Heart left ventricle (tissue), 16 donors: Measurements from ENCODE around the gene CAMTA1. TPM values are rescaled to one million over a fixed set of nuclear protein-coding genes. Genes with fewer than 3 reads are reported as not detected.

ENCODE experiments used
- ATAC-seq, 4 donors: fragments of 200-7000 bp; cut with Tn5 transposase; one replicate each; pipeline ENCODE4 v1.9.1; 2020 to 2022; ENCODE audit warnings: moderate library complexity in 4 of 4, mild to moderate bottlenecking in 3 of 4, moderate number of reproducible peaks in 1 of 4
- DNase-seq, 5 donors: peaks; one replicate each; pipeline ENCODE4 v3.0.0-alpha.2; 2020
- H3K27ac ChIP-seq, 12 donors: fragments of 200-600 bp; sonication (generic) in 4 of 12; one replicate each; pipeline versions ENCODE4 v1.5.0 to v1.8.0; 2016 to 2022; ENCODE audit warnings: mild to moderate bottlenecking in 2 of 12
- H3K27me3 ChIP-seq, 9 donors: fragments of 200-600 bp; sonication (generic) in 2 of 9; one replicate each; pipeline versions ENCODE4 v1.5.1 to v1.8.0; 2016 to 2022; ENCODE audit warnings: mild to moderate bottlenecking in 3 of 9
- H3K36me3 ChIP-seq, 9 donors: fragments of 200-600 bp; sonication (generic) in 2 of 9; one replicate each; pipeline versions ENCODE4 v1.5.0 to v1.8.0; 2018 to 2022; ENCODE audit warnings: mild to moderate bottlenecking in 2 of 9
- H3K4me1 ChIP-seq, 12 donors: fragments of 200-600 bp; sonication (generic) in 4 of 12; one replicate each; pipeline versions ENCODE4 v1.5.0 to v1.8.0; 2016 to 2022; ENCODE audit warnings: mild to moderate bottlenecking in 3 of 12
- H3K4me3 ChIP-seq, 12 donors: fragments of 200-600 bp; sonication (generic) in 4 of 12; one replicate each; pipeline versions ENCODE4 v1.5.0 to v1.8.0; 2017 to 2022; ENCODE audit warnings: mild to moderate bottlenecking in 9 of 12, moderate library complexity in 4 of 12
- H3K9me3 ChIP-seq, 12 donors: fragments of 200-600 bp; sonication (generic) in 4 of 12; one replicate each; pipeline versions ENCODE4 v1.5.0 to v1.8.0; 2016 to 2022; ENCODE audit warnings: mild to moderate bottlenecking in 1 of 12
- POLR2A ChIP-seq, 2 donors: fragments of 450-650 bp; IDR thresholded peaks; one replicate each; pipeline ENCODE4 v1.6.1; 2017; ENCODE audit warnings: antibody characterized with exemption in 2 of 2, mild to moderate bottlenecking in 2 of 2, moderate library complexity in 2 of 2
- WGBS, 4 donors: extraction: QIAGEN DNeasy Blood & Tissue Kit in 2 of 4; methylation state at CpG; one replicate each; pipeline versions ENCODE4 v1.1.5 to v1.1.7; 2013 to 2018; 5-methylcytosine and 5-hydroxymethylcytosine counted together
- intact Hi-C, 10 donors: fragments of 100-400 bp; cut with DNase I; formaldehyde crosslinking; loops; one replicate each; pipeline versions ENCODE4 v1.11.1 to v1.14.2; 2022
- polyA plus RNA-seq, 2 donors: library from polyadenylated mRNA; stranded (reverse); fragments of 200-250 nt; gene quantifications; one replicate each; pipeline ENCODE4 v1.2.3, GENCODE V29; 2013
- total RNA-seq, 9 donors: library from RNA; depleted of rRNA in 2 of 9; stranded (reverse); fragments of >200 nt in 2 of 9; fragmentation: NEBNext Ultra II Directional in 3 of 9; extraction: Animal tissue kit (Norgen Biotek cat#: 25700) in 3 of 9; gene quantifications; one replicate each; pipeline versions ENCODE4 v1.1.0 to v1.2.4, GENCODE V29; 2016 to 2023
- TF ChIP-seq, protein P1 (sequence below), 12 donors: fragments of 200-600 bp; sonication (generic) in 4 of 12; IDR thresholded peaks; one replicate each; pipeline versions ENCODE4 v1.5.0 to v1.8.0; 2018 to 2022; ENCODE audit warnings: antibody characterized with exemption in 12 of 12, mild to moderate bottlenecking in 5 of 12
- donor health status: ischemic (EF 13 %, LVEDD 7.1; RV severe dilation, severe dysfunction).
- donor health status: healthy with polysubstance abuse.
- donor health status: DM: no; HTN: yes; CAD: no.
- donor health status: DM: no; HTN: no; CAD: no.
- donor health status: ischemic (EF 25% LVEDD 6.9; RV normal size, moderate dysfunction).
- donor health status: ischemic (EF 25% LVEDD 5.7; RV mildly dilated, moderate dysfunction).
- donor health status: healthy.
- donor health status: DM: yes; HTN: yes; CAD: no.
- donor health status: ischemic (EF 35%, LVEDD 5.7; RV mildly dilated, moderate dysfunction).
- donor health status: nonischemic (EF 11% LVEDD 7.7; RV severe dilation, severe dysfunction).
- donor health status: DM: yes; HTN: yes; CAD: no.
- donor health status: PGD.
- donor health status: ischemic (EF 29% LVEDD 5.4; RV normal size, mild dysfunction).
- donor health status: nonischemic (EF 23%, LVEDD 6.1; RV moderate dilation, normal function).

Gene CAMTA1
- total and polyA plus RNA-seq, 11 donors = 114 to 303 (median 137) TPM

DNA sequence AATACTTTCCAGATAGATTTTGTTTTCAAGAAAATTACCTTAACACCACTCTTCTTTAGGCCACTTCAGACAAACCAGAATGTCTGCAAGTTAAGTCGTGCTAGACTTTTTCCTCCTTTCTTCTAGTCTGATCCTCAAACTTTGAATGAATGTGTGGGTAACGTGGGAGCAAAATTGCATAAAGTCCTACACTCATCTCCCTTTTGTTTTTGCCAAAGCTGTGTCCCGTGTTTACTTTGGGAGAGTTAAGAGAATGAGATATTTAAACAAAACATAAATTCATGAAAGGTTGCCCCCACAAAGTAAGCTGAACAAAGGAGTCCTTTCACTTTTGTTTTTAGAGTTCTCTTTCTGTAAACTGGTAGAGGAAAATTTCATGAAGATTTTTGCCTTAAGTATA lies 969.0 kb downstream of the CAMTA1 start:
- Histone ChIP-seq H3K36me3 (peaks cover 0 to 12% (median 3%) of the 10 kb centered on the region in 9 donors), H3K9me3 (no peaks in the 10 kb centered on the region), H3K4me1 (peaks cover 0 to 19% (median 0%) of the 10 kb centered on the region in 12 donors), H3K4me3 (no peak overlapping the region), H3K27ac (no peak overlapping the region), H3K27me3 (no peaks in the 10 kb centered on the region)
- 84 to 91% (median 88%) methylated on average over 3 of the region's 3 CpGs for WGBS, 4 donors
- TF ChIP-seq, protein P1, sequence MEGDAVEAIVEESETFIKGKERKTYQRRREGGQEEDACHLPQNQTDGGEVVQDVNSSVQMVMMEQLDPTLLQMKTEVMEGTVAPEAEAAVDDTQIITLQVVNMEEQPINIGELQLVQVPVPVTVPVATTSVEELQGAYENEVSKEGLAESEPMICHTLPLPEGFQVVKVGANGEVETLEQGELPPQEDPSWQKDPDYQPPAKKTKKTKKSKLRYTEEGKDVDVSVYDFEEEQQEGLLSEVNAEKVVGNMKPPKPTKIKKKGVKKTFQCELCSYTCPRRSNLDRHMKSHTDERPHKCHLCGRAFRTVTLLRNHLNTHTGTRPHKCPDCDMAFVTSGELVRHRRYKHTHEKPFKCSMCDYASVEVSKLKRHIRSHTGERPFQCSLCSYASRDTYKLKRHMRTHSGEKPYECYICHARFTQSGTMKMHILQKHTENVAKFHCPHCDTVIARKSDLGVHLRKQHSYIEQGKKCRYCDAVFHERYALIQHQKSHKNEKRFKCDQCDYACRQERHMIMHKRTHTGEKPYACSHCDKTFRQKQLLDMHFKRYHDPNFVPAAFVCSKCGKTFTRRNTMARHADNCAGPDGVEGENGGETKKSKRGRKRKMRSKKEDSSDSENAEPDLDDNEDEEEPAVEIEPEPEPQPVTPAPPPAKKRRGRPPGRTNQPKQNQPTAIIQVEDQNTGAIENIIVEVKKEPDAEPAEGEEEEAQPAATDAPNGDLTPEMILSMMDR (IDR thresholded peaks at IDR 0.05) = no peak
- no peak for TF ChIP-seq POLR2A (IDR thresholded peaks at IDR 0.05)
- ATAC-seq (no peak), DNase-seq (no peak)
- intact Hi-C loops = no loop called here

DNA sequence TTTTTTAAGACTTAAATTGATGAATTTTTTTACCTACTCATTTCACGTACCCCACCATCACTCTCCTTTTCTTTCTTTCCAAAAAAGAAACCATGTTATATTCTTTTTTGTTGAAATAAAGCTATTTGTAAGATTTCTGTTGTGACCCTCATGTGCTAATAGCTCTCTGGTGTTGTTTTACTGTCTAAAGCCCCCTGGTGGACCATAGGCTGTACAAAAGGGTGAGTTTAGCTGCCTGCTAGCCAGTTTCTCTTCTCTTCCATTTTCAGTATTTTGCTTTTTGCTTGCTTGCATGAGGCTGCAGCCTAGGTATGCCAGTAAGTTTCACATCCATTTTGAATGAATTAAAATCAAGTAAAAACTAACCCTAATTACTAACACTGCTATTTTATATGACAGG lies 970.2 kb downstream of the CAMTA1 start:
- H3K4me3 ChIP-seq = no peak overlapping the region
- intact Hi-C loops = no loop called here
- no peak overlapping the region for H3K27ac ChIP-seq
- peaks cover 0 to under 1% (median 0%) of the 10 kb centered on the region in 9 donors for H3K36me3 ChIP-seq
- TF ChIP-seq, protein P1 (IDR thresholded peaks at IDR 0.05) = no peak
- no peak for TF ChIP-seq POLR2A (IDR thresholded peaks at IDR 0.05)
- H3K9me3 ChIP-seq = no peaks in the 10 kb centered on the region
- no peak for ATAC-seq
- WGBS, 4 donors = 49 to 99% (median 97%) methylated on average over 1 of the region's 1 CpG
- no peaks in the 10 kb centered on the region for H3K27me3 ChIP-seq
- DNase-seq = no peak
- peaks cover 0 to 19% (median 0%) of the 10 kb centered on the region in 12 donors for H3K4me1 ChIP-seq

DNA sequence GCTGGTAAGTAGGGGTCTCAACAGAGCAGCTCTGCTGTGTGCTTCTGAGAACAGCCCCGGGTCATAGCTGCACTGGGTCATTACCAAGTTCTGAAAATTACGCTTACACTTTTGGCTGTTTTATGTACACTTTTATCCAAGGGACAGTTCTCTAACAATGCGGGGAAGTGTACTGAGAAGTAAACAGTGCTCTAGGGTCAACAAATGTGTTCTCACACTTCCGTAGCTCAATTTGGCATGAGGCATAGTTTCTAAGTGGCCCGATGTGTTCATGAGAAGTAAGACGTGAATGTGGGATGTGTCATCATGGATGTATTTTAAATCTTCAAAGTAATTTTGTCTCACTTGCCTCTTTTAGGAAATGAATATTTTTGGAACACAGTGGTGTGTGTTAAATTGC lies 975.0 kb downstream of the CAMTA1 start:
- H3K4me3 ChIP-seq = no peak overlapping the region
- no peak for DNase-seq
- H3K9me3 ChIP-seq = no peaks in the 10 kb centered on the region
- no peak overlapping the region for H3K27ac ChIP-seq
- H3K4me1 ChIP-seq = no peaks in the 10 kb centered on the region
- H3K36me3 ChIP-seq = no peaks in the 10 kb centered on the region
- 73 to 86% (median 79%) methylated on average over 6 of the region's 6 CpGs for WGBS, 4 donors
- H3K27me3 ChIP-seq = no peaks in the 10 kb centered on the region
- intact Hi-C loops = no loop called here
- TF ChIP-seq, protein P1 (IDR thresholded peaks at IDR 0.05) = no peak
- no peak for TF ChIP-seq POLR2A (IDR thresholded peaks at IDR 0.05)
- no peak for ATAC-seq

DNA sequence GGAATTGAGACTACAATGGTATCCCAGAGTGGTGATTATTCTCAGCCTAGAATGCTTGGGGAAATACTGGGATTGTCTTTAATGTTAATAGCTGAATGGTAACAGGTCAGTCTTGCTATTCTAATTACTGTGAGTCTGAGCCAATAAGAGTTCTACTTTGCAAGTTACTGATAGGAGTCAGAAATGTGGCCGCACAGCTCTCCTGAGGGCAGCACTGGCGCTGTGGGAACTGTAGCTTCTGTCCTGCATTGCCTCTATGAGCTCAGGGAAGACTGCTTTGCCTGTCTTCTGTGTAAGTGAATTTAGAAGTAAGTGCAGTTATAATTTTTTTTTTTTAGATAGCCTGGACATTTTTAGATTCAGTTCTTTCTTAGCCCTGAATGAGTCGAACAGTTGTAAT lies 975.8 kb downstream of the CAMTA1 start:
- DNase-seq = no peak
- intact Hi-C loops = no loop called here
- ATAC-seq = peak in 1 of 4 donors; percentile 45
- no peak for TF ChIP-seq POLR2A (IDR thresholded peaks at IDR 0.05)
- TF ChIP-seq, protein P1 (IDR thresholded peaks at IDR 0.05) = no peak
- Histone ChIP-seq H3K36me3 (no peaks in the 10 kb centered on the region), H3K27ac (no peak overlapping the region), H3K9me3 (no peaks in the 10 kb centered on the region), H3K4me1 (no peaks in the 10 kb centered on the region), H3K4me3 (no peak overlapping the region), H3K27me3 (no peaks in the 10 kb centered on the region)
- 73 to 79% (median 78%) methylated on average over 3 of the region's 3 CpGs for WGBS, 4 donors
